HEK293T (cell line): ENCODE results near the gene ETHE1.
"Not testable (repeated sequence)": the region's sequence is repeated elsewhere in the genome, so short reads cannot be mapped to it uniquely, and the experiment has no call there.

Source experiments
- CTCF ChIA-PET: fragments of 350-600 bp; formaldehyde crosslinking; extraction: SDS; loops from one replicate; lab custom pipeline; 2021; ENCODE audit warnings: antibody characterized with exemption, inconsistent platforms; lab: Yijun Ruan, JAX
- POLR2A ChIA-PET: fragments of 350-600 bp; formaldehyde crosslinking; extraction: SDS; loops from one replicate; lab custom pipeline; 2020; ENCODE audit warnings: antibody characterized with exemption, inconsistent platforms; lab: Yijun Ruan, JAX
- DNase-seq: peaks from one replicate; pipeline ENCODE4 v3.0.0; 2012; ENCODE audit warnings: mixed read lengths; ENCODE audit errors: extremely low spot score
- ARNT ChIP-seq: fragments of 450-650 bp; IDR thresholded peaks from 2 replicates; pipeline ENCODE4 v1.6.1; 2017; ENCODE audit warnings: mild to moderate bottlenecking
- BHLHE40 ChIP-seq: fragments of 450-650 bp; IDR thresholded peaks from 2 replicates; pipeline ENCODE4 v1.6.1; 2016; ENCODE audit warnings: mild to moderate bottlenecking, moderate library complexity, borderline replicate concordance
- CTBP1 ChIP-seq: fragments of 450-650 bp; IDR thresholded peaks from 2 replicates; pipeline ENCODE4 v1.6.1; 2016; ENCODE audit warnings: borderline replicate concordance
- ELF4 ChIP-seq: fragments of 450-650 bp; IDR thresholded peaks from 2 replicates; pipeline ENCODE4 v1.6.1; 2017; ENCODE audit warnings: antibody characterized with exemption
- FOXA1 ChIP-seq: fragments of 450-650 bp; IDR thresholded peaks from 2 replicates; pipeline ENCODE4 v1.6.1; 2016; ENCODE audit warnings: mild to moderate bottlenecking
- FOXK2 ChIP-seq: fragments of 450-650 bp; IDR thresholded peaks from 2 replicates; pipeline ENCODE4 v1.6.1; 2016; ENCODE audit warnings: mild to moderate bottlenecking
- FOXM1 ChIP-seq: fragments of 450-650 bp; IDR thresholded peaks from 2 replicates; pipeline ENCODE4 v1.6.1; 2017; ENCODE audit warnings: mild to moderate bottlenecking, borderline replicate concordance
- HDGF ChIP-seq: fragments of 450-650 bp; IDR thresholded peaks from 2 replicates; pipeline ENCODE4 v1.6.1; 2017; ENCODE audit warnings: antibody characterized with exemption, borderline replicate concordance
- L3MBTL2 ChIP-seq: fragments of 450-650 bp; conservative IDR thresholded peaks from 2 replicates; pipeline ENCODE4 v1.6.1; 2016; ENCODE audit warnings: mild to moderate bottlenecking
- LEF1 ChIP-seq: fragments of 450-650 bp; IDR thresholded peaks from 2 replicates; pipeline ENCODE4 v1.6.1; 2017; ENCODE audit warnings: mild to moderate bottlenecking, borderline replicate concordance
- NFRKB ChIP-seq: fragments of 450-650 bp; IDR thresholded peaks from 2 replicates; pipeline ENCODE4 v1.6.1; 2016; ENCODE audit warnings: mild to moderate bottlenecking, moderate library complexity
- SP1 ChIP-seq: fragments of 450-650 bp; IDR thresholded peaks from 2 replicates; pipeline ENCODE4 v1.6.1; 2017
- SUZ12 ChIP-seq: fragments of 450-650 bp; IDR thresholded peaks from 2 replicates; pipeline ENCODE4 v1.6.1; 2016; ENCODE audit warnings: mild to moderate bottlenecking
- TARDBP ChIP-seq: fragments of 450-650 bp; IDR thresholded peaks from 2 replicates; pipeline ENCODE4 v1.6.1; 2016
- ZNF384 ChIP-seq: fragments of 450-650 bp; IDR thresholded peaks from 2 replicates; pipeline ENCODE4 v1.6.1; 2016
- TF ChIP-seq, protein P1 (sequence below): fragments of 450-650 bp; IDR thresholded peaks from 2 replicates; pipeline ENCODE4 v1.6.1; 2016

Gene ETHE1

DNA sequence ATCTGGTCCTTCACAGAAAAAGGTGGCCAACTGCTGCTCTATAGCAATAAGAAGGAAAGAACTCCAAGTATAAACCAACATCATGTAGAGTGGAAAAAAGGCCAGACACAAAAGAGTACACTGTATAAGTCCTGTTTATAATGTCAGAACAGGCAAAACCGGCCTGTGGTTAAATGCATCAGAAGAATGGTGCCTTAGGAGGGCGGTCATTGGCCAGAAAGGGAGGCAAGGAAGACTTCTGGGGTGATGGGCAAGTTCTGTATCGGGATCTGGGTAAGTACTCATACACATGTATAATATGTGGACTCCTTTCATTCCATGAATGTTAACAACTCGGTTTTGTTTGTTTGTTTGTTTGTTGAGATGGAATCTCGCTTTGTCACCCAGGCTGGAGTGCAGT is 4.1 kb downstream of the ETHE1 start:
- POLR2A ChIA-PET, result no interaction called here
- CTCF ChIA-PET, result interaction anchor here (1.5 kb wide), 1 partner anchor 76 kb away, joined by 6 read pairs; no protein-coding TSS in a partner anchor
- no peak for DNase-seq
- TF ChIP-seq L3MBTL2, result no peak
- TF ChIP-seq, protein P1, sequence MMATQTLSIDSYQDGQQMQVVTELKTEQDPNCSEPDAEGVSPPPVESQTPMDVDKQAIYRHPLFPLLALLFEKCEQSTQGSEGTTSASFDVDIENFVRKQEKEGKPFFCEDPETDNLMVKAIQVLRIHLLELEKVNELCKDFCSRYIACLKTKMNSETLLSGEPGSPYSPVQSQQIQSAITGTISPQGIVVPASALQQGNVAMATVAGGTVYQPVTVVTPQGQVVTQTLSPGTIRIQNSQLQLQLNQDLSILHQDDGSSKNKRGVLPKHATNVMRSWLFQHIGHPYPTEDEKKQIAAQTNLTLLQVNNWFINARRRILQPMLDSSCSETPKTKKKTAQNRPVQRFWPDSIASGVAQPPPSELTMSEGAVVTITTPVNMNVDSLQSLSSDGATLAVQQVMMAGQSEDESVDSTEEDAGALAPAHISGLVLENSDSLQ, result no peak
- no peak for TF ChIP-seq CTBP1
- no peak for TF ChIP-seq SP1
- TF ChIP-seq SUZ12, result no peak
- TF ChIP-seq FOXK2, result no peak
- no peak for TF ChIP-seq ELF4
- no peak for TF ChIP-seq NFRKB
- TF ChIP-seq ZNF384, result no peak
- TF ChIP-seq BHLHE40, result no peak
- no peak for TF ChIP-seq FOXA1
- TF ChIP-seq LEF1, result no peak
- no peak for TF ChIP-seq FOXM1
- TF ChIP-seq HDGF, result no peak

DNA sequence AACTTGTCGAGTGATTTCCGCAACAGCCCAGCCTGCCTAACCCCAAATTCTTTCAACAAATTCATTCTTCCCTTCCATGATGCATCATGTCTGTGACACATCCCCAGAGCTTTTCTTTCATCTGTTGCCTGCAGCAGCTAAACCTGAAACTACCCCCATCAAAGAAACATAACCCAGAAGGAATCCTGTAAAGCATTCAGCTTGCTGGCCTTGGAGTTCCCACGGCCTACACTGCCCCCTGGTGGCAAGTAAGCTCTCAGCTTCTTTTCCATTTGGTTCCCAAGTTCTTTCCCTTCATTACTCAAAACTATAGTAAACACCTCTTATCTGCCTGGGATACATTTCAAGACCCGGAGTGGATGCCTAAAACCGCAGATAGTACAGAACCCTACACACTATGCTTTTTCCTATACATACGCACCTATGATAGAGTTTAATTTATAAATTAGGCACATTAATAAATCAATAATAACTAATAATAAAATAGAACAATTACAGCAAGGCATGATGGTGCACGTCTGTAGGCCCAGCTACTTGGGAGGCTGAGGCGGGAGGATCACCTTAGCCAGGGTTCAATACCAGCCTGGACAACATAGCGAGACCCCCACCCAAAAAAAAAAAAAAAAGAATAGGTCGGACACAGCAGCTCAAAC is 7.4 kb downstream of the ETHE1 start:
- TF ChIP-seq ZNF384 (no peak), ARNT (no peak), CTBP1 (no peak), HDGF (no peak), FOXM1 (no peak), SP1 (no peak), FOXA1 (no peak), L3MBTL2 (no peak), SUZ12 (no peak), NFRKB (no peak), TARDBP (no peak)
- POLR2A ChIA-PET, result interaction anchor here (0.6 to 1.7 kb wide), 5 partner anchors 9 to 73 kb away, joined by 3 to 8 read pairs (median 5); partner anchors contain the start of gene PHLDB3
- peak; percentile 77 for DNase-seq
- CTCF ChIA-PET, result interaction anchor here (0.5 to 2.5 kb wide), 11 partner anchors 9 to 219 kb away, joined by 3 to 63 read pairs (median 4); partner anchors contain the start of gene PHLDB3

DNA sequence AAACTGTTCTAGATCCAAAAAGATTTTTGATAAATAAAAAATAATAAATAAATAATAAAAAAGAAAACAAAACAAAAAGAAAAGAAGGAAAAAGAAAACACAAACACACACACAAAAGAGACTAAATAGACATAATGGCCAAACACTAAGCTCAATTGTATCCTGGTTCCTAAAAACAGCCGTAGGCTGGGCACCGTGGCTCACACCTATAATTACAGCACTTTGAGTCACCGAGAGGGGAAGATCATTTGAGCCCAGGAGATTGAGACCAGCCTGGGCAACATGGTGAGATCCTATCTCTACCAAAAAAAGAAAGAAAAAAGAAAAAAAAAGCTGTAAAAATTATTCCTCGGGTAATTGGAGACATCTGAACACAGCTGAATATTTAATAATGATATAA is 8.9 kb downstream of the ETHE1 start:
- ChIA-PET CTCF (interaction anchor here (1.2 kb wide), 1 partner anchor 71 kb away, joined by 23 read pairs; no protein-coding TSS in a partner anchor), POLR2A (interaction anchor here (1.4 kb wide), 1 partner anchor 71 kb away, joined by 3 read pairs; no protein-coding TSS in a partner anchor)
- no peak for DNase-seq
- TF ChIP-seq FOXK2 (no peak), ELF4 (no peak), TARDBP (no peak), SP1 (no peak), L3MBTL2 (no peak), HDGF (no peak), FOXM1 (no peak), SUZ12 (no peak), FOXA1 (no peak)
- TF ChIP-seq, protein P1, result no peak

DNA sequence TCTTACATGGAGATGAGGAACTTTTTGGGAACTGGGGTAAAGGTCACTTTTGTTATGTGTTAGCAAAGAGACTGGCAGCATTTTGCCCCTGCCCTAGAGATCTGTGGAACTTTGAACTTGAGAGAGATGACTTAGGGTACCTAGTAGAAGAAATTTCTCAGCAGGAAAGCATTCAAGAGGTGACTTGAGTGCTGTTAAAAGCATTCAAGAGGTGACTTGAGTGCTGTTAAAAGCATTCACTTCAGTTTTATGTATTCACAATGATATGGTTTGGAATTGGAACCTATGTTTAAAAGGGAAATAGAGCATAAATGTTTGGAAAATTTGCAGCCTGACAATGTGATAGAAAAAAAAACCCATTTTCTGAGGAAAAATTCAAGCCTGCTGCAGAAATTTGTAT is 14.6 kb downstream of the ETHE1 start:
- POLR2A ChIA-PET, DNase-seq, CTCF ChIA-PET: not testable (repeated sequence)

DNA sequence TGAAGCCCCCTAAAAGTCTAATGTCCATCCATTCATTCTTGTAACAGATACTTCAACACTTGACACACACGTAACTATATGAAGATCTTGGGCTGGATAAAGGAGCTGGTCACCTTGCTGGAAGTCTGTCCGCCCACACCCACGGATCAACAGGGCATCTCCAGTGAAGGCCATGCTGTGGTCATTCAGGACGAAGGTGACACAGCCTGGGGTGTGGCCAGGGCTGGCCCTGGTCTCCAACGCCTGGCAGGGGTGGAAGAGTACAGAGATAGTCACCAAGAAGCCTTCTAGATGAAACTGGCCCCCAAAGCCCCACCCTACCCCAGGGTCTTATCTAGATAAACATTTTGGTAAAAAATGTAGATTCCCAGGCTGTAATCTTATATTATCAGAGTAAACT is 15.7 kb downstream of the ETHE1 start:
- ChIA-PET POLR2A (no interaction called here), CTCF (interaction anchor here (2.0 kb wide), 1 partner anchor 9 kb away, joined by 9 read pairs; no protein-coding TSS in a partner anchor)
- TF ChIP-seq FOXA1 (no peak), FOXK2 (no peak), NFRKB (no peak), FOXM1 (no peak), ARNT (no peak), CTBP1 (no peak), ELF4 (no peak), BHLHE40 (no peak), SUZ12 (no peak), TARDBP (no peak), L3MBTL2 (no peak), LEF1 (no peak), HDGF (no peak)
- DNase-seq, result no peak

DNA sequence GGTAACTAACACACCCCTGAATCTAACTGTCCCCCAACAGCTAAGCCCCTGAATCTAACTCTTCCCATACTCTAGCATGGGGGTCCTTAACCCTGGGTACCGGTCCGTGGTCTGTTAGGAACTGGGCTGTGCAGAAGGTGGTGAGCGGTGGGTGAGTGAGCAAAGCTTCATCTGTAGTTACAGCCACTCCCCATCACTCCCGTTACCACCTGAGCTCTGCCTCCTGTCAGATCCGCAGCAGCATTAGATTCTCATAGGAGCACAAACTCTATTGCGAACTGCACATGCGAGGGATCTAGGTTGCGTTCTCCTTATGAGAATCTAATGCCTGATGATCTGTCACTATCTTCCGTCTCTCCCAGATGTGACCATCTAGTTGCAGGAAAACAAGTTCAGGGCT is 16.3 kb downstream of the ETHE1 start:
- DNase-seq, result no peak
- TF ChIP-seq FOXA1 (no peak), ARNT (no peak), ELF4 (no peak), HDGF (no peak), FOXK2 (no peak), SP1 (no peak), FOXM1 (no peak), TARDBP (no peak), LEF1 (no peak), NFRKB (no peak), BHLHE40 (no peak), CTBP1 (no peak), ZNF384 (no peak)
- TF ChIP-seq, protein P1, result no peak
- CTCF ChIA-PET, result interaction anchor here (2.0 kb wide), 1 partner anchor 9 kb away, joined by 9 read pairs; no protein-coding TSS in a partner anchor
- POLR2A ChIA-PET, result no interaction called here
